ENCODE data around the gene TSKU.
"Not testable (repeated sequence)": the region's sequence is repeated elsewhere in the genome, so short reads cannot be mapped to it uniquely, and the experiment has no call there.

Gene TSKU

DNA sequence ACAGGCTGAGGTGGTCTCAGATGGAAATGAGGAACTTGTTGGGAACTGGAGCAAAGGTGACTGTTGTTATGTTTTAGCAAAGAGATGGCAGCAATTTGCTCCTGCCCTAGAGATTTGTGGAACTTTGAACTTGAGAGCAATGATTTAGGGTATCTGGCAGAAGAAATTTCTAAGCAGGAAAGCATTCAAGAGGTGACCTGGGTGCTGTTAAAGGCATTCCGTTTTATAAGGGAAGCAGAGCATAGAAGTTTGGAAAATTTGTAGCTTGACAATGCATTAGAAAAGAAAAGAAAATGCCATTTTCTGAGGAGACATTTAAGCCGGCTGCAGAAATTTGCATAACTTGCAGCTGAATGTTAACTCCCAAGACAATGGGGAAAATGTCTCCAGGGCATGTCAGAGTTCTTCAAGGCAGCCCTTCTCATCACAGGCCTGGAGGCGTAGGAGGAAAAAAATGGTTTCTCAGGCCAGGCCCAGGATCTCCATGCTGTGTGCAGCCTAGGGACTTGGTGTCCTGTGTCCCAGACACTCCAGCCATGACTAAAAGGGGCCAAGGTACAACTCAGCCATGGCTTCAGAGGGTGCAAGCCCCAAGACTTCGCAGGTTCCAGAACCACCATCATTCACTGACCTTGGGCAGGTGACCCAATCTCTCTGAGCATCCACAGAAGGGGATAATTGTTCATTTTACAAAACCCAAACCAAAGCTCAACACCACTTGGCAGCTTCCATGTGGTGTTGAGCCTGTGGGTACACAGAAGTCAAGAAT, 8.0 kb downstream of the TSKU start:
- DNase-seq, result not testable (repeated sequence)

GRCh38 chr11:76791861-76792260, 8.7 kb downstream of the TSKU start:
- DNase-seq, result no peak

GRCh38 chr11:76792505-76793264, 9.5 kb downstream of the TSKU start:
- no peak for DNase-seq

DNA sequence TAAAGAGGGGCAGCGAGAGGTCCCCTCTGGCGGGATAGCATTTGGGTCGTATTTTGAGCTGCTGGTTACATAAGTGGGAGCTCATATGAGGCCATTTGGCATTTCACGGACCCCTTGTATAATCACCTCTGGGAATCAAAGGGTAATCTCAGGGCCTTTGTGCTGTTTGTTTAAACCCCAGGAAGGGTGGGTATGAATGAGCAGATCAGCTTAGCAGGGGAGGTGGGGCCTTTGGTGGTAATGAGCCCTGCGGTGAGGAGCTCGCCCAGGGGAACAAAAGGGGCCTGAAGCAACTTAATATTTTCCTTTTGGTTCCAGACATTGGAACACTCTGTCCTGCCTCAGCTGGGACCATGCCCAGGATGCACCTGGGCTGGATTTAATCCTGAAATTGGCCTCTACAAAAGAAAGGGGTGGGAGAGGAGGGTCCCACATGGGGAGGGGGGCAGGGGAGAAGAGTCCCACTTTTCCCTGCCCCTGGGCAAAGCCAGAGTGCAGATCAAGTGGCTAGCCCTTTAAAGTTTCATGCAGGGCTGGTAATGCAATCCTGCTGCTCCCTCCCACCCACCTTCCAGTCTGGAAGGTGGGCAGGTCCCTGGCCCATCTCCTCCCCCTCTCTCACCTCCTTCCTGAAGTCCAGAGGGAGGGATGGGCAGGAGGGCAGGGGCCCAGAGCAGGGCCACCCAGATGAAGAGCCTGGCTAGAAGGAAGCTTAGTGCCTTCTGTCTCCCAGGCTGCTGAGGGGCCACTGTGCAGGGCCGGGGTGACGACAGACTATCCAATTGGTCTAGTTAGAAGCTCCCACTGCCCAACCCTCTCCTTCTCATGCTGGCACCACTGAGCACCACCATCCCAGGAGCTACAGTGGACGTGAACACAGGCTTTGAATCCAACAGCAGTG, 10.5 kb downstream of the TSKU start:
- no peak for DNase-seq

DNA sequence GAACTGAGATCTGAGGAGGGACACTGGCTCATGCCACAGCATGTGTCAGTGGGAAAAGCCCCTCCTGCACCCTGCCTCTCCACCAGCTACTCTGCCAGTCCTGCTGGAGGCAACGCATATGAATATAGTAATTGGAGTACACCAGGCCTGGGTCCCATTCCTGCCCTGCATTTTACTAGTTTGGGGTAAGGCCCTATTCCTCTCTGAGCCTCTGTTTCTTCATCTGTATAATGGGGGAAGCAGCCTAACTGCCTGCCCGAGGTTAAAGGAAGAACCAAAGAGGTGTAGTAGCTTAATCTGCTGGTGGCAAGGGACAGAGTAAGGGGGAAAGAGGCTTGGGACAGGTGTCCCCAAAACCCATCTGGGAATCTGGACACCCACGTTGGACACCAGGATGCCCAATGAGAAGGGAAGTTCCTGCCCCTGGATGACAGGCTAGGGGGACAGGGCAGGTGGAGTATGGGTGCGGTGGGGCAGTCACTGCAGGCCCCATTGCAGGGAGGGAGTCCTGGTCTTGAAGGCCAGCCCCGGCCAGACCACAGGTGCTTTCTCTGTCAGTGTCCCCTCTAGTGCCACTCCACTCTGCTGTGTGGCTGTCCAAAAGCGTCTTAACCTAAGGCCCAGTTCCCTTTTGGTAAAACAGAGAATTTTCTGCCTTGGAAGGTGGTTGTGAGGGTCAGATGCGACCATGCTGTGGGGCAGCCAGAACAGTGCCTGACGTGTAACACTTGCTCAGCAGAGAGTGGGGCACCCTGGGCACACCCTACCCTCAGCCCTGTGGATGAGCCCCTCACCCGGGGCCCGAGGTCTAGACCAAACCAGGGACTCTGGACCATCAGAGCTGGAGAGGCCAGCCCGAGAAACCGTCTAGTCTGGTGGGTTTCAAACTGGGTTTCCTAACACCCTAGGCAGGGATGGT, 11.5 kb downstream of the TSKU start:
- no peak for DNase-seq

DNA sequence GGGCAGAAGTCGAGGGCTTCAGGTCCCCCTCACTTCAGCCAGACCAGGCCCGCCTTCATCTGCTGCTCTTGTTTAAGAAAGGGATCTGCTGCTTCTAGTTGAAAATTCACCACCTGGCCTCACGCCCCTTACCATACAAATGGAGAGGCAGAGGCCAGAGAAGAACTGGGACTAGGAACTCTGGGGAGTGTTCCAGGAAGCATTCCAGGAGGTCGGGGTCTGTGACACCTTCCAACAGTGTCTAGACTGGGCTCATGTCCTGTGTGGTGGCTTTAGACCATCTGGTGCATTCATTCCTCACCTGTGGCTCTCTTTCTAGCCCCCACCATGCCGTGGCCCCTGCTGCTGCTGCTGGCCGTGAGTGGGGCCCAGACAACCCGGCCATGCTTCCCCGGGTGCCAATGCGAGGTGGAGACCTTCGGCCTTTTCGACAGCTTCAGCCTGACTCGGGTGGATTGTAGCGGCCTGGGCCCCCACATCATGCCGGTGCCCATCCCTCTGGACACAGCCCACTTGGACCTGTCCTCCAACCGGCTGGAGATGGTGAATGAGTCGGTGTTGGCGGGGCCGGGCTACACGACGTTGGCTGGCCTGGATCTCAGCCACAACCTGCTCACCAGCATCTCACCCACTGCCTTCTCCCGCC, 12.3 kb downstream of the TSKU start:
- no peak for DNase-seq

DNA sequence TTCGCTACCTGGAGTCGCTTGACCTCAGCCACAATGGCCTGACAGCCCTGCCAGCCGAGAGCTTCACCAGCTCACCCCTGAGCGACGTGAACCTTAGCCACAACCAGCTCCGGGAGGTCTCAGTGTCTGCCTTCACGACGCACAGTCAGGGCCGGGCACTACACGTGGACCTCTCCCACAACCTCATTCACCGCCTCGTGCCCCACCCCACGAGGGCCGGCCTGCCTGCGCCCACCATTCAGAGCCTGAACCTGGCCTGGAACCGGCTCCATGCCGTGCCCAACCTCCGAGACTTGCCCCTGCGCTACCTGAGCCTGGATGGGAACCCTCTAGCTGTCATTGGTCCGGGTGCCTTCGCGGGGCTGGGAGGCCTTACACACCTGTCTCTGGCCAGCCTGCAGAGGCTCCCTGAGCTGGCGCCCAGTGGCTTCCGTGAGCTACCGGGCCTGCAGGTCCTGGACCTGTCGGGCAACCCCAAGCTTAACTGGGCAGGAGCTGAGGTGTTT, 12.8 kb downstream of the TSKU start:
- no peak for DNase-seq

DNA sequence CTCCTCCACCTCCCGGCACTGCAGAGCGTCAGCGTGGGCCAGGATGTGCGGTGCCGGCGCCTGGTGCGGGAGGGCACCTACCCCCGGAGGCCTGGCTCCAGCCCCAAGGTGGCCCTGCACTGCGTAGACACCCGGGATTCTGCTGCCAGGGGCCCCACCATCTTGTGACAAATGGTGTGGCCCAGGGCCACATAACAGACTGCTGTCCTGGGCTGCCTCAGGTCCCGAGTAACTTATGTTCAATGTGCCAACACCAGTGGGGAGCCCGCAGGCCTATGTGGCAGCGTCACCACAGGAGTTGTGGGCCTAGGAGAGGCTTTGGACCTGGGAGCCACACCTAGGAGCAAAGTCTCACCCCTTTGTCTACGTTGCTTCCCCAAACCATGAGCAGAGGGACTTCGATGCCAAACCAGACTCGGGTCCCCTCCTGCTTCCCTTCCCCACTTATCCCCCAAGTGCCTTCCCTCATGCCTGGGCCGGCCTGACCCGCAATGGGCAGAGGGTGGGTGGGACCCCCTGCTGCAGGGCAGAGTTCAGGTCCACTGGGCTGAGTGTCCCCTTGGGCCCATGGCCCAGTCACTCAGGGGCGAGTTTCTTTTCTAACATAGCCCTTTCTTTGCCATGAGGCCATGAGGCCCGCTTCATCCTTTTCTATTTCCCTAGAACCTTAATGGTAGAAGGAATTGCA, 13.5 kb downstream of the TSKU start:
- no peak for DNase-seq

GRCh38 chr11:76797341-76798201, 14.4 kb downstream of the TSKU start:
- DNase-seq, result no peak

DNA sequence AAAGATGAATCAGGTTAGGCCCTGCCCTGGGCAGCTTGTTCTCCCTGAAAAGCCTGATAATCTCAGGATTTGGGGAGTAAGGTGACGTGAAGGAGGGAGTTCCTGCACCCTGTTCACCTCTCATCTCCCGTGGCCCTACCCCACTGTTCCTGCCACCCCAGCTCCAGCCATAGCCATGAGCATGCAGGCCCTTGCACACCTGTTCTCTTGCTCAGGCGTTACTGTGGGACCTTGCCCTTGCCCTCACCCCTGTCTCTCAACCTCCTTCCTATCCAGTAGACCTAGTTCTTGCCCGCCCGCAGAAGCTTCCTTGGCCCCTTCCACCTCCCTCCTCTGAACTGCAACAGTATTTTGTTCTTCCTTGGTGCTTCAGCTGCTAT, 15.0 kb downstream of the TSKU start:
- no peak for DNase-seq

DNA sequence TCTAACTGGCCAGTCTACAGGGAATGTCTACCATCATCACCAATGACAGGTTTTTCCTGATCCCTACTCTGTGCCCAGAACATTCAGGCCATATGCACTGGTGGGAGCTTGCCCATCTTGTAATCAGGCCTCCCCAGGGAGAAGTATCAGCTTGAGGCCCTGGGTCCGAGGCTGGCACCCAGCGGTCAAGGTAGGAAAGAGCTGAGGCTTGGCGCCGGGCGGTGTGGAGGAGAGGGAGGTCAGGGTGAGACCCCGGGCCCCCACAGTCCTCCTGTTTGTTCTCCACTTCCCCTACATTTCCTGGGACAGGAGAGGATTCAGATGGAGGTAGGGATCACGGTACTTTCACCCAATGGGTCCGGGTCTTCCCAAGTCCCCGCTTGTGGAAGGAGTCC, 15.5 kb downstream of the TSKU start:
- DNase-seq, result no peak

- peak; percentile 97 for DNase-seq
These were observed 16.1 kb downstream of the TSKU start for GRCh38 chr11:76799066-76799804.

DNA sequence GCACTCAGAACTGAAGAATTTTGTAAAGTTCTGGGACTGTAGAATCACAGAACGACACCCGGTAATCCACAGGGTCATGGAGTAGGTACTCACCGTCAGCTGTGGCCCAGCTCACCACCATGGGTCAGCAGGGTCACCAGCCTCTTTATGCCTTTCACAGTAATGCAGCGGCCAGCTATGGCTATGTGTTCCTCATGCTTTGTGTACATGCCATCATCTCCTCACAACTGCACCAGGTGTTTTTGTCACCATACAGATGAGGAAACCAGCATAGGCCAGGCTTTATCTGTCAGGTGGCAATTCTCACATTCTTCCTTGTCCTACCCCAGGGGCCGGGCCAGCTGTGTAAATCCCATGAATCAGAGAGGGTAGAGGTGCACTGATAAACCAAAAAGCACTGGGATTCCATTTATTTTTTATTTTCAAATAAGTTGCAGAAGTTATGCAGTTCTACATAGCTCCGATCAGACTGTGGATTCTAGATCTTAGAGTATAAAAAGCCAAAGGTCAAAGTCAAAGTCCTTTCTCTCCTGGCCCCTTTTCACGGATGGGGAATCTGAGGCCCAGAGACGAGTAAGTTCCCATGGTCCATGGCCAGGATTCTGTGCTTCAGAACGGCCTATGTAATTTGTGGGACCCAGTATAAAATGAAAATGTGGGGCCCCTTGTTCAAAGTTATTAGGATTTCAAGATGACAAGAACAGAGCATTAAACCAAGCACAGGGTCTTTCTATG, 17.5 kb downstream of the TSKU start:
- DNase-seq, result no peak

DNA sequence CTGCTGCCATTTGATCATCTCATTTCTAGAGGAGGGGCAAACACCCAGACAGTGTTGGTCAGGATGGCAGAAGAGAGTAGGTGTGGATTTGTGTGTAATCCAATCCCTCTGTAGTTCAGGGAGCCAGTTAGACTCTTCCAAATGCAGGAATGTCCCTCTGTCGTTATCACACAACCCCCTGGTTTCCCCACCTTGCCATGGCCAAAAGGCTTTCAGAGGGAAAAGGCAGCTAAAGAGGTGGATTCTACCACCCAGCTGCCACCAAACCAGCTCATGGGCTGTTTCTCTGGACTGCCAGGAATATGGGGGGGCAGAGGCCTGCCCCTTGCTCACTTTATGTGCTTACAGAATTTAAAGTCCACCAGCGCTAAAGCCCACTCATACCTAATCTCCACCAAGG, 18.1 kb downstream of the TSKU start:
- DNase-seq, result no peak

GRCh38 chr11:76801736-76802135, 18.6 kb downstream of the TSKU start:
- DNase-seq, result no peak

- no peak for DNase-seq
These were observed 19.0 kb downstream of the TSKU start for GRCh38 chr11:76802151-76802550.

DNA sequence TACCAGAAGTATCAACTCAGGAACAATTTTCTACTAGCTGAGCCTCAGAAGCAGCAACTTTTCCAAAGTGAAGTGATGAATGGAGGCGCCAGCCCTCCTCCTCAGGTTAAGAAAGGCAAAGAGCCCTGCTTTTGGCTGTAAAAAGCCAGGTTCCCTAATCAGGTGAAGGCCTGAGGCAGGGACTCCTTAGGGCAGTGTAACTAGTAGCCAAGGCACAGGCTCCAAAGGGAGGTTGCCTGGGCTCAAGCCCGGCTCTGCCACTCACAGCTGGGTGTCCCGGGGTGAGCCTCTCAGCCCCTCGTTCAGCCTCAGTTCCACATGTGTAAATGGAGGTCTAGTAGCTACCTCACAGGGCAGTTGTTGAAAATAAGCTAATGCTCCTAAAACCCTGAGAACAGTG, 19.5 kb downstream of the TSKU start:
- DNase-seq, result no peak

DNA sequence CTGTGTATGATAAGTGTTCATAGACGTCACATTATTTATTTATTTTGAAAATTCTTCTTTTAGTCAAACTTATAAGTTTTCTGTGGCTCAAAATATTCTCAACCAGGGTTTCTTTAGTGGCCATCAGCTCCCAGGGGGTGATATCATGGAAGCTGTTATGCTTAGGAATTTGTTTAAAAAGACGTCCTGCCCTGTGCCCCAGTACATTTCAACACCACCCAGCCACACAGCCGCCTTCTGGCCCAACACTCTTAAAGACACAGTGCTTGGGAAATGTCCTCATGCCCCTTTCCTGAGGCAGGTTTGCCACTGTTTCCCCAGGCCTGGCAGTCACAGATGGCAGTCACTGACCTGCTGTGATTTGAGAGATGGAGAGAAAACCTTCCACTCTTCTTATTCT, 19.9 kb downstream of the TSKU start:
- DNase-seq, result no peak
